ENCODE measurements around the gene FBL. TPM values are rescaled to one million over a fixed set of nuclear protein-coding genes. Genes with fewer than 3 reads are reported as not detected.

Gene FBL
- total and polyA plus RNA-seq, 9 donors, result 218 to 532 (median 378) TPM

DNA sequence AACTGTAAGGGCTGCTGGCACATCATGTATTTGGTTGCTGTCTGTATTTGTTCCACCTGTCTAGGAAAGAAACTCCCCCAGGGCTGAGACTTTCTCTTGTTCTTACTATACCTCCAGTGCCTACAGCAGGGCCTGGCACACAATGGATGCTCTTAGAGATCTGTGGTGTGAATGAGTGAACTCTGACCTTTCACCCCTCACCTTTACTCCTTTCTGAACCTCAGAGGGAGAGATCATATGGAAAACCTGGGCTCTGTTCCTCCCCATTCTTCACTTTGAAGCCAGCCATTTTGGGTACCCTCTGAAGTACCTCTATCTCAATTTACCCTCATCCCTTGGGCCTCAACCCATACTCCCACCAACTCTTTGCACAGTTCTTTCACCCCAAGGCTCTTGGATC is 15.3 kb downstream of the FBL start:
- no peak for DNase-seq
- intact Hi-C loops (cut with DNase I), result no loop called here
- no peak overlapping the region for H3K27ac ChIP-seq
- no peaks in the 10 kb centered on the region for H3K36me3 ChIP-seq
- H3K4me3 ChIP-seq, result no peak overlapping the region
- peaks cover 4% of the 10 kb centered on the region for H3K4me1 ChIP-seq (ENCODE audit: insufficient read depth)
- no peak for TF ChIP-seq POLR2A (IDR thresholded peaks at IDR 0.05)
- no peak for TF ChIP-seq EP300 (IDR thresholded peaks at IDR 0.05)
- no peak for TF ChIP-seq CTCF (IDR thresholded peaks at IDR 0.05)
- no peaks in the 10 kb centered on the region for H3K27me3 ChIP-seq
- H3K9me3 ChIP-seq, result no peaks in the 10 kb centered on the region

DNA sequence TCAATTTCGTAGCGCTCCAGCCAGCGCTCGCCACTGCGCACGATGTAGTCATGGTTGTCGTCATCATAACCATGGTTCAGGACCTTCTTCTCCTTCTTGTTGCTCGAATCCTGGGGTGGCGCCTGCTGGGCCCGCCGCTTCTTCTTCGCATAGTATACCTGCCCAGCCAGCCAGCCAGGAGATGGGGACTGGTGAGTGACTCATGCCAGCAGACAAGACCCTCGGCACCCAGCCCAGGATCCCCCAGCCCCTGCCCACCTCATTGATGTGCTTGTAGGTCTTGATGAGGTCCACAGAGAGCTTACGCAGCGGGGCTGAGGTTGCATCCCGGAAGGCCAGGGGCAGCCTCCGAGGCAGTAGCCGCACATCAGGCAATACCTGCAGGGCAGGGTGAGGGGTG is 15.8 kb downstream of the FBL start:
- no peaks in the 10 kb centered on the region for H3K9me3 ChIP-seq
- TF ChIP-seq EP300 (IDR thresholded peaks at IDR 0.05) (no peak), POLR2A (IDR thresholded peaks at IDR 0.05) (no peak)
- no peak overlapping the region for H3K27ac ChIP-seq
- peaks cover 4% of the 10 kb centered on the region for H3K4me1 ChIP-seq (ENCODE audit: insufficient read depth)
- H3K36me3 ChIP-seq, result no peaks in the 10 kb centered on the region
- no peaks in the 10 kb centered on the region for H3K27me3 ChIP-seq
- intact Hi-C loops (cut with DNase I), result no loop called here
- no peak for DNase-seq
- WGBS, 3 donors, result 89 to 90% (median 89%) methylated on average over 18 of the region's 18 CpGs
- H3K4me3 ChIP-seq, result no peak overlapping the region

DNA sequence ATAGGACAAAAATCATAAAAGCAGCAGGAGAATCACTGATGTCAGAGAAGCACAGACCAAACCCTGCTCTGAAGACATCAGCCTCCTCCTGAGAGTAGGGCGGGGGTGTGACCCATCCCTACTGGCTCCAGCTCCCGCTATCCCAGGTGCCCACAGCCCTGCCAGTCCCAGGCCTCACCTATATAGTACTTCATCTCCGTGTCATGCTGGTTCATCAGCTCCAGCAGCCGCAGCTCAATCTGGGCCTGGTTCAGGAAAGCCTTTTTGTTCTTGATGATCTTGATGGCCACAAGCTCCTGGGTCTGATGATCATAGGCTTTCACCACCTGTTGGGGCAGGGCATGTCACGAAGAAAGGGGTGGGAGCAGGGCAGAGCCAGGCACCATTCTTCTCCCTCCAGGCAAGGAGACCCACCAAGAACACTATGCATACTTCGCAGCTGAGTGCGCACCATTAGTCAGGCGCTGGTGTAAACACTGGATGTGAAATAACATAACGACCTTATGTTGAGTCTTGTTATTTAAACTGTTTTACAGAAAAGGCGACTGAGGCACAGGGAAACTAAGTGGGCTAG is 16.4 kb downstream of the FBL start:
- Histone ChIP-seq H3K9me3 (no peaks in the 10 kb centered on the region), H3K4me3 (no peak overlapping the region), H3K36me3 (no peaks in the 10 kb centered on the region), H3K27me3 (no peaks in the 10 kb centered on the region), H3K27ac (no peak overlapping the region), H3K4me1 (ENCODE audit: insufficient read depth) (peaks cover 4% of the 10 kb centered on the region)
- 86 to 90% (median 89%) methylated on average over 10 of the region's 10 CpGs for WGBS, 3 donors
- intact Hi-C loops (cut with DNase I), result no loop called here
- TF ChIP-seq EP300 (IDR thresholded peaks at IDR 0.05) (no peak), POLR2A (IDR thresholded peaks at IDR 0.05) (no peak), CTCF (IDR thresholded peaks at IDR 0.05) (no peak)
- no peak for DNase-seq

DNA sequence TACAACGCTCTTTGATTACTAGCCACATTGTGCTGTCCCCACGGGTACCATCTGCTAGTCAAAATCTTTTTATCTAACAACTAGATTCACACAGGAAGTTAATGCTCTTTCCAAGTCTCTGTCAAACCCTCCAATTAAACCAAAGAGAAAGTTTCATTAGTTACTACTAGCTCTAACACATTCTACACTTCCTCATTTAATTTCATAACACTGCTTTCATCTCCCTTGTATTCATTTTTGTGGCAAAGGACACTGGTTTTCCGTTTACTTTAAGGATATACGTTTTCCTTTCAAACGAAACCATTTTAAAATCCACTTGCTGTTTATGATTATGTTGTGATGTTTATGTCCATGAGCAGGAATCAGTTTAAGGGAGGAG is 17.5 kb downstream of the FBL start:
- 65 to 70% (median 67%) methylated on average over 5 of the region's 5 CpGs for WGBS, 3 donors
- no peak overlapping the region for H3K4me3 ChIP-seq
- no peak overlapping the region for H3K27ac ChIP-seq
- no peak for DNase-seq
- intact Hi-C loops (cut with DNase I), result no loop called here
- H3K9me3 ChIP-seq, result no peaks in the 10 kb centered on the region
- no peaks in the 10 kb centered on the region for H3K27me3 ChIP-seq
- H3K36me3 ChIP-seq, result no peaks in the 10 kb centered on the region
- TF ChIP-seq CTCF (IDR thresholded peaks at IDR 0.05) (no peak), POLR2A (IDR thresholded peaks at IDR 0.05) (no peak), EP300 (IDR thresholded peaks at IDR 0.05) (no peak)
- H3K4me1 ChIP-seq (ENCODE audit: insufficient read depth), result peaks cover 4% of the 10 kb centered on the region

DNA sequence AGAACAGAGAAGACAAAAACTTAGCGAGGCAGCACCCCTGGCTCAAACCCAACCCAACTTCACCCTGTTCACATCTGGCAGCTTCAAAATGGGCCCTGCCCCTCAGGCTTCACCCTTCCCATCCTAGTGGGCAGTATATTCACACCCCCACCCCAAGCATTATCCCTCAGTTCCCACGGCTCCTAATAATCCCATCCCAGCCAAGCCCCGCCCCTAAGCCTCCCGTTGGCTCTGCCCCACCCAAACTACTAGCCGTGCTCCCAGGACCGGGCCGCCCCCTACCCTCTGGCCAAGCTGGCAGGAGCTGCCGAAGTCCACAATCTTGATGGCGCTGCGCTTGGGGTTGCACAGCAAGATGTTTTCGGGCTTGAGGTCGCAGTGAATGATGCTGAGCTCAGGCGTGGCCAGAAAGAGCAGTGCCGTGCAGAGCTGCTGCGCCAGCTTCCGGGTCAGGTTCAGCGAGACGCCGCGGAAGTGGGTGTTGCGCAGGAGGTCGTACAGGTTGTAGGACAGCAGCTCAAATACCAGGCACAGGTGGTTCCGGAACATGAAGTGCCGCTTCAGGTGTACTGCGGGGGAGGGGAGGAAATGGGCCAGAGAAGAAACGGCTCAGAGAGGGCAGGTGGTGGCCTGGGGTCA is 18.0 kb downstream of the FBL start:
- no peak for DNase-seq
- intact Hi-C loops (cut with DNase I), result no loop called here
- Histone ChIP-seq H3K36me3 (no peaks in the 10 kb centered on the region), H3K27me3 (no peaks in the 10 kb centered on the region), H3K4me1 (ENCODE audit: insufficient read depth) (peaks cover 7% of the 10 kb centered on the region), H3K9me3 (no peaks in the 10 kb centered on the region), H3K27ac (no peak overlapping the region), H3K4me3 (no peak overlapping the region)
- 76 to 80% (median 78%) methylated on average over 26 of the region's 26 CpGs for WGBS, 3 donors
- TF ChIP-seq EP300 (IDR thresholded peaks at IDR 0.05) (no peak), CTCF (IDR thresholded peaks at IDR 0.05) (no peak), POLR2A (IDR thresholded peaks at IDR 0.05) (no peak)

All from ovary (tissue), 9 donors.